WI38 (cell line): ENCODE data around the gene DUSP7.

Experiments
- H3K4me3 ChIP-seq: 2 replicates; pipeline ENCODE4 v1.5.1; 2011; ENCODE audit warnings: low read depth, mild to moderate bottlenecking, control low read depth, low read length
- TF ChIP-seq, protein P1 (sequence below): IDR thresholded peaks from 2 replicates; pipeline ENCODE4 v1.5.1; 2012; ENCODE audit warnings: low read depth, mild to moderate bottlenecking, control low read depth, low read length

Gene DUSP7

GRCh38 chr3:52024765-52025452 is 31.5 kb downstream of the DUSP7 start:
- no peak overlapping the region for H3K4me3 ChIP-seq
- TF ChIP-seq, protein P1, sequence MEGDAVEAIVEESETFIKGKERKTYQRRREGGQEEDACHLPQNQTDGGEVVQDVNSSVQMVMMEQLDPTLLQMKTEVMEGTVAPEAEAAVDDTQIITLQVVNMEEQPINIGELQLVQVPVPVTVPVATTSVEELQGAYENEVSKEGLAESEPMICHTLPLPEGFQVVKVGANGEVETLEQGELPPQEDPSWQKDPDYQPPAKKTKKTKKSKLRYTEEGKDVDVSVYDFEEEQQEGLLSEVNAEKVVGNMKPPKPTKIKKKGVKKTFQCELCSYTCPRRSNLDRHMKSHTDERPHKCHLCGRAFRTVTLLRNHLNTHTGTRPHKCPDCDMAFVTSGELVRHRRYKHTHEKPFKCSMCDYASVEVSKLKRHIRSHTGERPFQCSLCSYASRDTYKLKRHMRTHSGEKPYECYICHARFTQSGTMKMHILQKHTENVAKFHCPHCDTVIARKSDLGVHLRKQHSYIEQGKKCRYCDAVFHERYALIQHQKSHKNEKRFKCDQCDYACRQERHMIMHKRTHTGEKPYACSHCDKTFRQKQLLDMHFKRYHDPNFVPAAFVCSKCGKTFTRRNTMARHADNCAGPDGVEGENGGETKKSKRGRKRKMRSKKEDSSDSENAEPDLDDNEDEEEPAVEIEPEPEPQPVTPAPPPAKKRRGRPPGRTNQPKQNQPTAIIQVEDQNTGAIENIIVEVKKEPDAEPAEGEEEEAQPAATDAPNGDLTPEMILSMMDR: no peak

GRCh38 chr3:52023860-52024764 is 32.3 kb downstream of the DUSP7 start:
- TF ChIP-seq, protein P1: no peak
- no peak overlapping the region for H3K4me3 ChIP-seq

DNA sequence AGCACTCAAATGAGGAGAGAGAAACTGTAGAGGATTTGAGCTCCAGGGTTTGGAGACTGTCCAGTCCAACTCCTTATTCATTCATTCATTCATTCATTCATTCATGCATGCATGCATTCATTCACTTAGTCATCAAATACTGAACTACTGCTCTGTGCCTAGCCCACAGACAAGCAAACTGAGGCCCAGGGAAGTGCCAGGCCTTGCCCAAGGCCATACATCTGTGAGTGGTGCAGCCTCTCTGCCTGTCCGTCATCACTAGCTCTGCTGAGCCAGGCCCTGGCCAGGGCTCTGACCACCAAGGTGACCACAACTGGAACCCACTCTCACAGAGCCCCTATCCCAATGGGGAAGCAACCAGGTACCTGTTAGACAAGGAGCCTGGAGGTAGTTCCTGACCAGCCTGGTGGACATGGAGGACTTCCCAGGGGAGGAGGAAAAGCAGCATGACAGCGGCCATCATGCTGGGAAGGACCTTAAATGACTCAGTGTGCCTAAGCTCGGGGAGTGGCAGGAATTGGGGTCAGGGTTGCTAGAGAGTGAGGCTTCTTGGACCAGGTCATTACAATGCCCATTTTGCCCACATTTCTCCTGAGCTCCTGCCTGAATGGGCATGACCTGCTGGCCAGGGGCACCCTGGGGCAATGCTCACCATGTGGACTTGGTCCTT is 33.1 kb downstream of the DUSP7 start:
- TF ChIP-seq, protein P1: no peak

GRCh38 chr3:52022323-52023100 is 33.9 kb downstream of the DUSP7 start:
- no peak overlapping the region for H3K4me3 ChIP-seq
- TF ChIP-seq, protein P1: no peak

More for the DNA sequence above, 33.1 kb downstream of the DUSP7 start:
- no peak overlapping the region for H3K4me3 ChIP-seq

DNA sequence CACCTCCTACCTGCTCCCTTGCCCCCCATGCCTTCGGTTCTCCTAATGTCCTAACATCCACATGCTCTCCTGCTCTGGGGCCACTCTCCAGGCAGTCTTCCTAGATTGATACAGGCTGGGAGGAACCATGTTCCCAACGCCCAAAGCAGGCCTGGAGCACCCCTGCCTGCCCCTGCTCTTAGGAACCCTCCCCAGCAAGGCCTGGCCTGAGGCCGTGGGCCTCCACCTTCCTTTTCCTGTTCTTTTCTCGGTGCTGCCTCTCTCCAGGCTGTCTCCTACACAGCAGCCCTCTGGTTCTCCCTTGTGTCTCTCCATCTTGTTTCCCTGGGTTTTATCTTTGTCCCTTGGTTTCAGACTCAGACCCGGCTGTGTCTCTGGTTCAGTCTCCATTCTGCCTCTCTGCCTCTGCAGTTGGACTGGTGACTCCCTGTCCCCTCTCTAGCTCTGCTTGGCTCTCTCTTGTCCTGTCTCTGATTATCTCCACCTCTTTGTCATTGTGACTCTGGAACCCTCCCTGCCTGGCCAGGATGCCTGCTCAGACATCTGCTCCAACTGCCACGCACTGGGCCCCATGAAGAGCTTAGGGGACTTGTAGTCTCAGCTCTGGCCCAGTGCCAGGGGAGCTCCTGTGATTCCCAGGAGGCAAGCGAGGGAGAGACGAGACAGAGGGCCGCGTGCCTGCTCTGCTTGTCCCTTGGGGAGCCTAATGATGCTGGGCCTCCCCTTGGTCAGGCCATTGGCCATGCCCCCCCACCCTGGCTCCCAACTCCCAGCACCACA is 34.7 kb downstream of the DUSP7 start:
- TF ChIP-seq, protein P1: no peak
- H3K4me3 ChIP-seq: no peak overlapping the region

GRCh38 chr3:52020796-52021195 is 35.6 kb downstream of the DUSP7 start:
- no peak overlapping the region for H3K4me3 ChIP-seq
- TF ChIP-seq, protein P1: no peak
